ENCODE data around the gene PHOX2B.

The PHOX2B gene

GRCh38 chr4:41709844-41710481 is 38.6 kb downstream of the PHOX2B start:
- no peak for DNase-seq

- no peak for DNase-seq
Measured at GRCh38 chr4:41703785-41704184, 44.7 kb downstream of the PHOX2B start.

- no peak for DNase-seq
Measured at GRCh38 chr4:41702770-41703169, 45.8 kb downstream of the PHOX2B start.

- DNase-seq = no peak
Measured at GRCh38 chr4:41701983-41702382, 46.5 kb downstream of the PHOX2B start.

- no peak for DNase-seq
Measured at GRCh38 chr4:41696763-41697162, 51.8 kb downstream of the PHOX2B start.

- no peak for DNase-seq
Measured at GRCh38 chr4:41696131-41696530, 52.4 kb downstream of the PHOX2B start.

All from suppressor macrophage treated with lipopolysaccharide for 1 hour (primary cell).